ENCODE data around the gene RRAGC. TPM values are rescaled to one million over a fixed set of nuclear protein-coding genes. Genes with fewer than 3 reads are reported as not detected.

The RRAGC gene
- total and polyA plus RNA-seq, 9 of the 15 experiments (the other 6 are each of a cell fraction or from before 2014, with no cell fraction given): 3.9 to 16.9 (median 10.9) TPM

DNA sequence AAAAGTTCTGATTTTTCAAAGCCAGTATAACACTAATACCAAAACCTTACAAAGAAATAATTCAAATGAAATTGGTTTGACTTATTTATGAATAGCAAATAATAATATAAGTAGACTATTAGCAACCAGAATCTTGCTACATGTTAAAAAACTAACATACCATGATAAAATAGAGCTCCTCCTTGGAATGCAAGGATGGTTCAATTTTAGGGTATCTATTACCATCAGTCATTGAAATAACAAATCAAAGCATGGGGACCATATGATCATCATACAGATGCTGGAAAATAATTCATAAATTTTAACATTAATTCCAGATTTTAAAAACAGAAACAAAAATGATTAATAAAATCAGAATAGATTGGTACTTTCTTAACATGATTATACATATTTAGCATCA is 66.3 kb downstream of the RRAGC start:
- ATAC-seq: no peak
- H3K9me3 ChIP-seq (replicated peaks; ENCODE audit: control insufficient read depth, insufficient read depth, low read depth, low read length): peaks cover 10% of the 10 kb centered on the region
- no peak overlapping the region for H3K27ac ChIP-seq (ENCODE audit: extremely low read depth, low read depth, low read length)
- H3K9me1 ChIP-seq (ENCODE audit: control insufficient read depth, insufficient read depth, low read length): no peaks in the 10 kb centered on the region
- no peak overlapping the region for H3K4me3 ChIP-seq
- POLR2A ChIA-PET: interaction anchor here (1.0 to 1.2 kb wide), 2 partner anchors 9 to 11 kb away, joined by 4 to 6 read pairs; no protein-coding TSS in a partner anchor
- in situ Hi-C loops (cut with MboI) (no loop called here), intact Hi-C loops (cut with micrococcal nuclease) (no loop called here)
- peaks cover 12 to 22% of the 10 kb centered on the region in 2 experiments; a peak in 4 of 5 replicates for H3K4me1 ChIP-seq (replicated peaks in 1 of 2; ENCODE audit: control insufficient read depth in 2 of 2, insufficient read depth in 2 of 2, low read length in 2 of 2)
- H3K79me2 ChIP-seq (ENCODE audit: control insufficient read depth, insufficient read depth, low read length): no peaks in the 10 kb centered on the region
- no peak overlapping the region for H3K4me2 ChIP-seq (ENCODE audit: insufficient read depth, low read length)
- TF ChIP-seq FOS (IDR thresholded peaks at IDR 0.05; ENCODE audit: extremely low read depth, insufficient read length) (no peak), CBX5 (IDR thresholded peaks at IDR 0.05; ENCODE audit: borderline replicate concordance, low read depth) (0 out of 2 replicates have a peak, but pooled peaks have one; percentile 20), SUPT5H (IDR thresholded peaks at IDR 0.05) (no peak), TRIM28 (IDR thresholded peaks at IDR 0.05) (peak; percentile 88), CBX3 (IDR thresholded peaks at IDR 0.05; ENCODE audit: borderline replicate concordance in 1 of 2, low read length in 2 of 2) (0 out of 3 replicates have a peak, but pooled peaks of 1 of the 2 experiments have one; percentile 34), HEY1 (CRISPR knock-in tag; IDR thresholded peaks at IDR 0.05; ENCODE audit: borderline replicate concordance) (no peak), ZNF324 (CRISPR knock-in tag; IDR thresholded peaks at IDR 0.05) (peak; percentile 99)
- H4K20me1 ChIP-seq (replicated peaks; ENCODE audit: control insufficient read depth, insufficient read depth, low read length): no peaks in the 10 kb centered on the region
- H3K27me3 ChIP-seq (ENCODE audit: control insufficient read depth in 2 of 2, insufficient read depth in 2 of 2, low read length in 2 of 2): no peaks in the 10 kb centered on the region
- H3K9ac ChIP-seq (ENCODE audit: insufficient read depth in 1 of 2, low read depth in 2 of 2, low read length in 2 of 2): no peak overlapping the region
- no peaks in the 10 kb centered on the region for H3K36me3 ChIP-seq (ENCODE audit: control insufficient read depth, insufficient read depth, low read length)
- no peak for DNase-seq (ENCODE audit: extremely low read depth in 1 of 4, low spot score in 3 of 4)
- CTCF ChIA-PET (ENCODE audit: low intra/inter-chr PET ratio): no interaction called here
- no peak for FAIRE-seq
- H2AFZ ChIP-seq (ENCODE audit: low read depth, low read length): no peak overlapping the region
- BruUV-seq (replicated peaks): no TSS peak

DNA sequence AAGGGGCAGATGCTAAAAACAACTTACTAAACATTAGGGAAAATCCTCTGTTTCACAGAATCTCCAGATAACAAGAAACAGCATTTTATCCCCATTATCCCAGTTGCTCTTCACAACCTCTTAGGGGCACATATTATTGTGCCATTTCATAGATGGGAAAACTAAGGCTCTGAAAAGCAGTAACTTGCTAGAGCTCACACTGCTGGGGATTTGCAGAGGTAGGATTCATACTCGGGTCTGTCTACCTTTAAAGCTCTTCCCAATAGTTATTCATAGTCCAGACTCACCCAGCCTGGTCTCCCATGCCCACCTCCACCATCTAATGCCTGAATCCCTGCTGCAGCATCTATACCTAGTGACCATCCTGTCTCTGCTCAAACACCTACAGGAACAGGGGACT is 67.7 kb downstream of the RRAGC start:
- H3K27ac ChIP-seq (ENCODE audit: extremely low read depth, low read depth, low read length): no peak overlapping the region
- no peaks in the 10 kb centered on the region for H3K9me1 ChIP-seq (ENCODE audit: control insufficient read depth, insufficient read depth, low read length)
- peaks cover 10% of the 10 kb centered on the region for H3K9me3 ChIP-seq (replicated peaks; ENCODE audit: control insufficient read depth, insufficient read depth, low read depth, low read length)
- no peak overlapping the region for H3K4me3 ChIP-seq
- no peaks in the 10 kb centered on the region for H4K20me1 ChIP-seq (replicated peaks; ENCODE audit: control insufficient read depth, insufficient read depth, low read length)
- ATAC-seq: no peak
- ChIA-PET CTCF (ENCODE audit: low intra/inter-chr PET ratio) (no interaction called here), POLR2A (no interaction called here)
- no peaks in the 10 kb centered on the region for H3K27me3 ChIP-seq (ENCODE audit: control insufficient read depth in 2 of 2, insufficient read depth in 2 of 2, low read length in 2 of 2)
- DNase-seq (ENCODE audit: extremely low read depth in 1 of 4, low spot score in 3 of 4): no peak
- H3K4me2 ChIP-seq (ENCODE audit: insufficient read depth, low read length): no peak overlapping the region
- no peak overlapping the region for H3K9ac ChIP-seq (ENCODE audit: insufficient read depth in 1 of 2, low read depth in 2 of 2, low read length in 2 of 2)
- no peak for FAIRE-seq
- peaks cover 15 to 26% of the 10 kb centered on the region in 2 experiments for H3K4me1 ChIP-seq (replicated peaks in 1 of 2; ENCODE audit: control insufficient read depth in 2 of 2, insufficient read depth in 2 of 2, low read length in 2 of 2)
- H3K36me3 ChIP-seq (ENCODE audit: control insufficient read depth, insufficient read depth, low read length): no peaks in the 10 kb centered on the region
- WGBS (ENCODE audit: insufficient coverage, low coverage, missing lambda C conversion rate): 5% methylated on average over 1 of the region's 1 CpG
- intact Hi-C loops (cut with micrococcal nuclease): no loop called here
- in situ Hi-C loops (cut with MboI): no loop called here
- no peak overlapping the region for H2AFZ ChIP-seq (ENCODE audit: low read depth, low read length)
- BruUV-seq (replicated peaks): no TSS peak
- no peaks in the 10 kb centered on the region for H3K79me2 ChIP-seq (ENCODE audit: control insufficient read depth, insufficient read depth, low read length)
- TF ChIP-seq POLR2G (IDR thresholded peaks at IDR 0.05; ENCODE audit: low read depth, low read length) (no peak), ELF1 (tag; IDR thresholded peaks at IDR 0.05) (no peak), RBM25 (IDR thresholded peaks at IDR 0.05; ENCODE audit: low read depth, low read length, severe bottlenecking) (peak; percentile 67), ADNP (tag; IDR thresholded peaks at IDR 0.05) (peak; percentile 50; the same call in 1 of the 2 replicates), ZNF239 (CRISPR knock-in tag; IDR thresholded peaks at IDR 0.05) (no peak), KHSRP (IDR thresholded peaks at IDR 0.05) (no peak), CHD4 (IDR thresholded peaks at IDR 0.05; ENCODE audit: insufficient read depth, insufficient replicate concordance, low read depth, low read length, poor library complexity, severe bottlenecking) (peak; percentile 58), BCOR (IDR thresholded peaks at IDR 0.05) (peak; percentile 44; the same call in 1 of the 2 replicates), MCM7 (IDR thresholded peaks at IDR 0.05) (no peak), ZNF282 (CRISPR knock-in tag; IDR thresholded peaks at IDR 0.05) (no peak)
- TF ChIP-seq, protein P1, sequence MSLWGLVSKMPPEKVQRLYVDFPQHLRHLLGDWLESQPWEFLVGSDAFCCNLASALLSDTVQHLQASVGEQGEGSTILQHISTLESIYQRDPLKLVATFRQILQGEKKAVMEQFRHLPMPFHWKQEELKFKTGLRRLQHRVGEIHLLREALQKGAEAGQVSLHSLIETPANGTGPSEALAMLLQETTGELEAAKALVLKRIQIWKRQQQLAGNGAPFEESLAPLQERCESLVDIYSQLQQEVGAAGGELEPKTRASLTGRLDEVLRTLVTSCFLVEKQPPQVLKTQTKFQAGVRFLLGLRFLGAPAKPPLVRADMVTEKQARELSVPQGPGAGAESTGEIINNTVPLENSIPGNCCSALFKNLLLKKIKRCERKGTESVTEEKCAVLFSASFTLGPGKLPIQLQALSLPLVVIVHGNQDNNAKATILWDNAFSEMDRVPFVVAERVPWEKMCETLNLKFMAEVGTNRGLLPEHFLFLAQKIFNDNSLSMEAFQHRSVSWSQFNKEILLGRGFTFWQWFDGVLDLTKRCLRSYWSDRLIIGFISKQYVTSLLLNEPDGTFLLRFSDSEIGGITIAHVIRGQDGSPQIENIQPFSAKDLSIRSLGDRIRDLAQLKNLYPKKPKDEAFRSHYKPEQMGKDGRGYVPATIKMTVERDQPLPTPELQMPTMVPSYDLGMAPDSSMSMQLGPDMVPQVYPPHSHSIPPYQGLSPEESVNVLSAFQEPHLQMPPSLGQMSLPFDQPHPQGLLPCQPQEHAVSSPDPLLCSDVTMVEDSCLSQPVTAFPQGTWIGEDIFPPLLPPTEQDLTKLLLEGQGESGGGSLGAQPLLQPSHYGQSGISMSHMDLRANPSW (CRISPR knock-in tag; IDR thresholded peaks at IDR 0.05): no peak
